ENCODE data around the gene SDS. TPM values are rescaled to one million over a fixed set of nuclear protein-coding genes. Genes with fewer than 3 reads are reported as not detected.

Gene SDS
- total and polyA plus RNA-seq, 2 donors (not counting 1 experiment from before 2014, with no cell fraction given) = 0.09 TPM; not detected in 1

- Histone ChIP-seq H3K79me2 (ENCODE audit: control insufficient read depth, insufficient read depth, low read length) (no peaks in the 10 kb centered on the region), H3K27me3 (replicated peaks in 1 of 4; ENCODE audit: control extremely low read depth in 1 of 4, control insufficient read depth in 3 of 4, insufficient read depth in 4 of 4, low read length in 3 of 4) (no peaks in the 10 kb centered on the region), H3K9ac (ENCODE audit: low read length) (no peak overlapping the region), H3K4me1 (ENCODE audit: control insufficient read depth in 2 of 2, insufficient read depth in 2 of 2, low read length in 2 of 2) (peaks cover 0 to 7% of the 10 kb centered on the region in 2 donors), H3K4me2 (replicated peaks; ENCODE audit: low read depth, low read length, poor library complexity, severe bottlenecking) (no peak overlapping the region), H3K36me3 (replicated peaks in 1 of 2; ENCODE audit: control extremely low read depth in 1 of 2, control insufficient read depth in 1 of 2, extremely low read depth in 1 of 2, insufficient read depth in 2 of 2, low read length in 1 of 2) (peaks cover 0 to 11% of the 10 kb centered on the region in 2 experiments), H3K27ac (ENCODE audit: low read length in 2 of 2) (no peak overlapping the region), H4K20me1 (ENCODE audit: control insufficient read depth, insufficient read depth, low read length, poor library complexity, severe bottlenecking) (no peaks in the 10 kb centered on the region), H3K4me3 (ENCODE audit: control extremely low read depth in 1 of 5, extremely low read depth in 1 of 5, insufficient read depth in 1 of 5, low read depth in 2 of 5, low read length in 4 of 5) (no peak overlapping the region), H3K9me3 (ENCODE audit: control extremely low read depth in 1 of 3, control insufficient read depth in 2 of 3, insufficient read depth in 1 of 3, low read length in 2 of 3) (peaks cover 0 to 3% (median 0%) of the 10 kb centered on the region in 3 donors), H2AFZ (ENCODE audit: insufficient read depth, low read depth, low read length, poor library complexity, severe bottlenecking) (no peak overlapping the region)
- ATAC-seq (ENCODE audit: low read depth) (no peak), DNase-seq (no peak)
- H3K4me3 Mint-ChIP-seq = no peak overlapping the region
- intact Hi-C loops (cut with micrococcal nuclease) = no loop called here
- H3K27ac Mint-ChIP-seq = no peak overlapping the region
- no peaks in the 10 kb centered on the region for H3K27me3 Mint-ChIP-seq
- ChIA-PET CTCF (no interaction called here), POLR2A (no interaction called here)
- peaks cover 9% of the 10 kb centered on the region for H3K4me1 Mint-ChIP-seq
- H3K9me3 Mint-ChIP-seq (ENCODE audit: insufficient read depth) = no peaks in the 10 kb centered on the region
- no peak for TF ChIP-seq EZH2 (IDR thresholded peaks at IDR 0.05; ENCODE audit: borderline replicate concordance, insufficient read depth, low read depth, low read length, poor library complexity, severe bottlenecking)
- 100% methylated on average over 2 of the region's 3 CpGs for WGBS (ENCODE audit: insufficient coverage)
Measured at GRCh38 chr12:113373969-113374368, 29.7 kb downstream of the SDS start.

GRCh38 chr12:113373440-113373839 is 30.2 kb downstream of the SDS start:
- H3K27me3 Mint-ChIP-seq = no peaks in the 10 kb centered on the region
- ChIA-PET CTCF (no interaction called here), POLR2A (no interaction called here)
- ATAC-seq (ENCODE audit: low read depth) = no peak
- no peaks in the 10 kb centered on the region for H3K27me3 ChIP-seq (replicated peaks in 1 of 4; ENCODE audit: control extremely low read depth in 1 of 4, control insufficient read depth in 3 of 4, insufficient read depth in 4 of 4, low read length in 3 of 4)
- H3K9me3 Mint-ChIP-seq (ENCODE audit: insufficient read depth) = no peaks in the 10 kb centered on the region
- peaks cover 0 to 3% (median 0%) of the 10 kb centered on the region in 3 donors for H3K9me3 ChIP-seq (ENCODE audit: control extremely low read depth in 1 of 3, control insufficient read depth in 2 of 3, insufficient read depth in 1 of 3, low read length in 2 of 3)
- peaks cover 0 to 7% of the 10 kb centered on the region in 2 donors for H3K4me1 ChIP-seq (ENCODE audit: control insufficient read depth in 2 of 2, insufficient read depth in 2 of 2, low read length in 2 of 2)
- no peak overlapping the region for H3K4me3 ChIP-seq (ENCODE audit: control extremely low read depth in 1 of 5, extremely low read depth in 1 of 5, insufficient read depth in 1 of 5, low read depth in 2 of 5, low read length in 4 of 5)
- H3K79me2 ChIP-seq (ENCODE audit: control insufficient read depth, insufficient read depth, low read length) = no peaks in the 10 kb centered on the region
- no peak overlapping the region for H3K4me2 ChIP-seq (replicated peaks; ENCODE audit: low read depth, low read length, poor library complexity, severe bottlenecking)
- TF ChIP-seq CTCF (IDR thresholded peaks at IDR 0.05) (no peak), EZH2 (IDR thresholded peaks at IDR 0.05; ENCODE audit: borderline replicate concordance, insufficient read depth, low read depth, low read length, poor library complexity, severe bottlenecking) (no peak)
- H3K27ac Mint-ChIP-seq = no peak overlapping the region
- no peak overlapping the region for H3K9ac ChIP-seq (ENCODE audit: low read length)
- H4K20me1 ChIP-seq (ENCODE audit: control insufficient read depth, insufficient read depth, low read length, poor library complexity, severe bottlenecking) = no peaks in the 10 kb centered on the region
- peaks cover 0 to 11% of the 10 kb centered on the region in 2 experiments for H3K36me3 ChIP-seq (replicated peaks in 1 of 2; ENCODE audit: control extremely low read depth in 1 of 2, control insufficient read depth in 1 of 2, extremely low read depth in 1 of 2, insufficient read depth in 2 of 2, low read length in 1 of 2)
- no peak overlapping the region for H3K4me3 Mint-ChIP-seq
- peaks cover 9% of the 10 kb centered on the region for H3K4me1 Mint-ChIP-seq
- H3K27ac ChIP-seq (ENCODE audit: low read length in 2 of 2) = no peak overlapping the region
- intact Hi-C loops (cut with micrococcal nuclease) = no loop called here
- 100% methylated on average over 3 of the region's 3 CpGs for WGBS (ENCODE audit: insufficient coverage)
- H2AFZ ChIP-seq (ENCODE audit: insufficient read depth, low read depth, low read length, poor library complexity, severe bottlenecking) = no peak overlapping the region
- DNase-seq = no peak

Measured in B cell (primary cell).